Body of pancreas (tissue), 4 donors: ENCODE results near the gene LCN12. TPM values are rescaled to one million over a fixed set of nuclear protein-coding genes. Genes with fewer than 3 reads are reported as not detected.
A peak's percentile ranks its signal among the peaks of the same experiment; 100 is the strongest.

Experiments
- ATAC-seq: fragments of 150-250 bp; one replicate; pipeline ENCODE4 v1.9.1; 2016
- DNase-seq, 4 donors: peaks; one replicate each; pipeline ENCODE4 v3.0.0-alpha.2; 2019
- H3K27ac ChIP-seq, 4 donors: fragments of 200-600 bp; sonication (generic); 1 replicate in 3 of 4; 2 replicates in 1 of 4; pipeline versions ENCODE4 v1.5.1 to v1.6.1; 2016 to 2019; ENCODE audit warnings: mild to moderate bottlenecking in 1 of 4, mixed read lengths in 1 of 4, moderate library complexity in 1 of 4
- H3K27me3 ChIP-seq, 2 donors: fragments of 200-600 bp; sonication (generic); one replicate each; pipeline ENCODE4 v1.6.0; 2016; ENCODE audit warnings: mild to moderate bottlenecking in 1 of 2
- H3K36me3 ChIP-seq, 2 donors: fragments of 200-600 bp; sonication (generic); replicated peaks in 1 of 2; 2 replicates each; pipeline ENCODE4 v1.5.1; 2016; ENCODE audit warnings: low read depth in 2 of 2; ENCODE audit not compliant: insufficient read depth in 1 of 2
- H3K4me1 ChIP-seq: fragments of 200-600 bp; sonication (generic); one replicate; pipeline ENCODE4 v1.6.0; 2016
- H3K4me3 ChIP-seq, 2 donors: fragments of 200-600 bp; sonication (generic); 1 replicate in 1 of 2; 2 replicates in 1 of 2; pipeline ENCODE4 v1.5.1; 2016 to 2019
- H3K9me3 ChIP-seq, 3 donors: fragments of 200-600 bp; sonication (generic); 1 replicate in 2 of 3; 2 replicates in 1 of 3; pipeline ENCODE4 v1.5.1; 2016
- POLR2A ChIP-seq, 3 donors: fragments of 450-650 bp; IDR thresholded peaks; one replicate each; pipeline ENCODE4 v1.6.1; 2016; ENCODE audit warnings: antibody characterized with exemption in 3 of 3, mild to moderate bottlenecking in 2 of 3
- WGBS, 2 donors: methylation state at CpG; one replicate each; pipeline ENCODE4 v1.1.5; 2017; 5-methylcytosine and 5-hydroxymethylcytosine counted together
- intact Hi-C: fragments of 100-400 bp; cut with DNase I; formaldehyde crosslinking; loops from one replicate; pipeline ENCODE4 v1.15.1; 2023
- total RNA-seq, 2 donors: library from RNA; depleted of rRNA; stranded (reverse); fragments of >200 nt; gene quantifications; one replicate each; pipeline ENCODE4 v1.1.0, GENCODE V29; 2016
- TF ChIP-seq, protein P1 (sequence below), 7 experiments: fragments of 450-650 bp in 4 of 7; fragments of 200-600 bp in 3 of 7; sonication (generic) in 3 of 7; IDR thresholded peaks; one replicate each; pipeline ENCODE4 v1.5.1; 2016 to 2019; ENCODE audit warnings: antibody characterized with exemption in 7 of 7

Gene LCN12
- total RNA-seq, 2 donors from 2014 or later: 1.3 to 4.9 TPM

DNA sequence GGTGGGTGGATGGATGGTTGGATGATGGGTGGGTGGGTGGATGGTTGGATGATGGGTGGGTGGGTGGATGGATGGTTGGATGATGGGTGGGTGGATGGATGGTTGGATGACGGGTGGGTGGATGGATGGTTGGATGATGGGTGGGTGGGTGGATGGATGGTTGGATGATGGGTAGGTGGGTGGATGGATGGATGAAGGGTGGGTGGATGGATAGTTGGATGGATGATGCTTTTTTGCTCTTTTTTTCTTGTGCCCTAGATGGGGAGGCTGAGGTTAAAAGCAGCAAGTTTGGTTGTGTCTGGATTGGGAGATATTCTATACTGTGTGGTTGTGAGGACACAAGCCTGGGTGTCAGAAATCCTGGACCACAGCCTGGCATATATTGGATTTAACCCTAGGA, 5.4 kb downstream of the LCN12 start:
- Histone ChIP-seq H3K4me3 (no peak overlapping the region), H3K27ac (no peak overlapping the region), H3K4me1 (peaks cover under 1% of the 10 kb centered on the region), H3K36me3 (no peaks in the 10 kb centered on the region), H3K9me3 (no peaks in the 10 kb centered on the region), H3K27me3 (no peaks in the 10 kb centered on the region)
- 73 to 94% methylated on average over 1 of the region's 1 CpG for WGBS, 2 donors
- TF ChIP-seq, protein P1, sequence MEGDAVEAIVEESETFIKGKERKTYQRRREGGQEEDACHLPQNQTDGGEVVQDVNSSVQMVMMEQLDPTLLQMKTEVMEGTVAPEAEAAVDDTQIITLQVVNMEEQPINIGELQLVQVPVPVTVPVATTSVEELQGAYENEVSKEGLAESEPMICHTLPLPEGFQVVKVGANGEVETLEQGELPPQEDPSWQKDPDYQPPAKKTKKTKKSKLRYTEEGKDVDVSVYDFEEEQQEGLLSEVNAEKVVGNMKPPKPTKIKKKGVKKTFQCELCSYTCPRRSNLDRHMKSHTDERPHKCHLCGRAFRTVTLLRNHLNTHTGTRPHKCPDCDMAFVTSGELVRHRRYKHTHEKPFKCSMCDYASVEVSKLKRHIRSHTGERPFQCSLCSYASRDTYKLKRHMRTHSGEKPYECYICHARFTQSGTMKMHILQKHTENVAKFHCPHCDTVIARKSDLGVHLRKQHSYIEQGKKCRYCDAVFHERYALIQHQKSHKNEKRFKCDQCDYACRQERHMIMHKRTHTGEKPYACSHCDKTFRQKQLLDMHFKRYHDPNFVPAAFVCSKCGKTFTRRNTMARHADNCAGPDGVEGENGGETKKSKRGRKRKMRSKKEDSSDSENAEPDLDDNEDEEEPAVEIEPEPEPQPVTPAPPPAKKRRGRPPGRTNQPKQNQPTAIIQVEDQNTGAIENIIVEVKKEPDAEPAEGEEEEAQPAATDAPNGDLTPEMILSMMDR (IDR thresholded peaks at IDR 0.05): no peak
- TF ChIP-seq POLR2A (IDR thresholded peaks at IDR 0.05): no peak
- no peak for DNase-seq
- ATAC-seq: no peak
- intact Hi-C loops: no loop called here

DNA sequence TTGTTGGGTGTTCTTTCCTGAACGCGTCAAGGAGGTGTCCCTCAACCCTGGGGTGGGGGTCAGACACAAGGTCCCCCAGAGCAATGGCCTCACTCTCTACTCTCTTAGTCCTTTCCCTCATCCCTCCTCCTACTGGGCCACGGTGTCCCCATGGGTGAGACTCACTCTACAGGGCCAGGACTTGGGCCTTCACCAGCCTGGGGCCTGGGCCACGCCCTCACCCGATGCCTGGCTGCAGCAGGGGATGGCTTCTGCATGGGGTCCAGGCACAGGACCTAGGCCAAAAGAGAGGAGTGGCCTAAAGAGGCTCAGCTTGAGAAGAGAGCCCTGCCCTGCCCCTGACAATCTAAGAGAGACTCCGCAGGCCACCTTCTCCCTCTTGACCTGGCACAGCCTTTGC, 5.8 kb downstream of the LCN12 start:
- TF ChIP-seq, protein P1 (IDR thresholded peaks at IDR 0.05): no peak
- no peak for TF ChIP-seq POLR2A (IDR thresholded peaks at IDR 0.05)
- intact Hi-C loops: no loop called here
- Histone ChIP-seq H3K27me3 (no peaks in the 10 kb centered on the region), H3K4me3 (no peak overlapping the region), H3K4me1 (no peaks in the 10 kb centered on the region), H3K36me3 (no peaks in the 10 kb centered on the region), H3K9me3 (no peaks in the 10 kb centered on the region), H3K27ac (no peak overlapping the region)
- WGBS, 2 donors: 88 to 100% methylated on average over 3 to 5 of the region's 6 CpGs
- no peak for ATAC-seq
- no peak for DNase-seq

DNA sequence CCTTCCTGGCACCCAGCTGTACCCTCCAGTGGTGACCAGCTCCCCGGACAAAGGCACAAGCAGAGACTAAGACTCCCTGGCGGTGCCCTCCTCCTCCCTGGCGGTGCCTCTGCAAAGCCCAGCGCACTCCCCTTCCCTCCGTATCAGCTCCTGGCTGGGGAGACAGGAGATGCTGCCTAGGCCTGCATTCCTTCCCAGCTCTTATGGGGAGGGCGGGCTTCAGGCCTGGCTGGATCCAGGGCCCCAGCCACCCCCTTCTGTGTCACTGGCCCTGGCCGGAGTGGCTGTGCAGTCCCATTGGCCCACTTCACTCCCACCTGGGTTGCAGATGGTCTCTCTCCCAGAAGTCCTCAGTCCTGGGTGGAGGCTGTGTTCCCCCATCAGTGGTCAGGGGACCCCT, 6.4 kb downstream of the LCN12 start:
- TF ChIP-seq, protein P1 (IDR thresholded peaks at IDR 0.05): no peak
- no peak for TF ChIP-seq POLR2A (IDR thresholded peaks at IDR 0.05)
- intact Hi-C loops: no loop called here
- Histone ChIP-seq H3K4me3 (no peak overlapping the region), H3K36me3 (no peaks in the 10 kb centered on the region), H3K27ac (no peak overlapping the region), H3K4me1 (no peaks in the 10 kb centered on the region), H3K27me3 (no peaks in the 10 kb centered on the region), H3K9me3 (no peaks in the 10 kb centered on the region)
- ATAC-seq (peak; percentile 10), DNase-seq (no peak)
- WGBS, 2 donors: 80 to 83% methylated on average over 4 to 6 of the region's 7 CpGs

DNA sequence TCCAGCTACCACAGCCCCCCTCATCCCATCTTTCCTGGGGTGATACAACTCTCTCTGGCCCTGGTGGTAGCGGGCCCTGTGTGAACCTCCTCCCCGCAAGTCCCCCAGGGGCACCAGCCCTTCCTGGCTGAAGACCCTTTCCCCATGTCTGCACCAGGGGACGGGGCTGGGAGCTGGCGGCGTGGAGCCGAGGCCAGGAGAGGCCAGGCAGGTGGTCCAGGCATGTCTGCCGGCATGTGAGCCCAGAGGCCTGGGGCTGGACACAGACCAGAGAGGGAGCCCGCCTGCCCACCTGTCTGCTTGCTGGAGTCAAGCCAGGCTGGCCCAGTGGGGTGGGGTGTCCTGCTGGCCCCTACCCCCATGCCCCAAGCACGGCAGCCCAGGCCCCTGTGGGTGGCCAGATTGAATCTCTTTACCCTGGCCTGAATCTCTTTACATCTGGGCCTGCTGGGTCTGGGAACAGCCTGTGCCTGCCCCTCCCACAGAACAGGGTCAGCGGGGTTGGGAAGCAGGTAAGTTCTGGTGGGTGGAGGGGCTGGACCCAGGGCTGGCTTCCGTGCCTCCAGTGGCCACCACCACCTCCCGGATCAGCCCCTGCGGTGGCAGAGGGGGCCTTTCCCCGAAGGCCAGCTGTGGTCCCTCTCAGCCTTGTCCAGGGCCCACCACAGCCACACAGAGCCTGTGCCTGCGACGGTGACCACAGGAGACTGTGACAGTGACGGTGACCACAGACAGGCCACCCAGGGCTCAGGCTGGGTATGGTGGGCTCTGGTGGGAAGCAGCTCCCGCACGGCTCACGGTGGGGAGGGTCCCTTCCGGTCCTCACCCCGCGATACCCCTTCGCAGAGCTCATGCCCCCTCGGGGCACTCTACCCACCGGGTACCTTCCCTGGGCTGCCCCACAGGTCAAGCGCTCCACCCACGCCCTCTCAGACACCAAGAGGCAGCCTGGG, 7.1 kb downstream of the LCN12 start:
- no peak for TF ChIP-seq POLR2A (IDR thresholded peaks at IDR 0.05)
- TF ChIP-seq, protein P1 (IDR thresholded peaks at IDR 0.05): no peak
- Histone ChIP-seq H3K4me1 (no peaks in the 10 kb centered on the region), H3K36me3 (no peaks in the 10 kb centered on the region), H3K27ac (no peak overlapping the region), H3K4me3 (no peak overlapping the region), H3K27me3 (no peaks in the 10 kb centered on the region), H3K9me3 (no peaks in the 10 kb centered on the region)
- 81 to 86% methylated on average over 7 to 27 of the region's 28 CpGs for WGBS, 2 donors
- ATAC-seq (no peak), DNase-seq (no peak)
- intact Hi-C loops: no loop called here
